MM.1S (cell line): Measurements from ENCODE around the gene WSB1.

ENCODE experiments used
- CTCF ChIP-seq: fragments of 300-600 bp; sonication (generic); IDR thresholded peaks from 2 replicates; pipeline ENCODE4 v1.5.1; 2016; ENCODE audit warnings: antibody characterized with exemption, low read length, mixed read lengths
- EZH2 ChIP-seq: fragments of 300-600 bp; sonication (generic); optimal IDR thresholded peaks from 2 replicates; pipeline ENCODE3; 2017; ENCODE audit warnings: low read depth, mild to moderate bottlenecking, antibody characterized with exemption, low read length, mixed read lengths
- EZH2phosphoT487 ChIP-seq: fragments of 300-600 bp; sonication (generic); IDR thresholded peaks from 2 replicates; pipeline ENCODE4 v1.6.1; 2018; ENCODE audit warnings: antibody characterized with exemption, low read length

GRCh38 chr17:27293898-27294688 lies at the start of gene WSB1:
- TF ChIP-seq CTCF (peak; percentile 6; the same call in 1 of the 2 replicates), EZH2 (no peak), EZH2phosphoT487 (no peak)
